CD4-positive, alpha-beta memory T cell (primary cell): Measurements from ENCODE around the gene BMPR1B. TPM values are rescaled to one million over a fixed set of nuclear protein-coding genes. Genes with fewer than 3 reads are reported as not detected.

Source experiments
- CTCF ChIA-PET: fragments of 350-600 bp; sonication (Branson Sonifier 250); formaldehyde crosslinking; loops from one replicate; lab custom pipeline; 2021; ENCODE audit warnings: inconsistent platforms; ENCODE audit not compliant: partially characterized antibody; lab: Charles Lee
- POLR2A ChIA-PET: fragments of 350-600 bp; sonication (Branson Sonifier 250); formaldehyde crosslinking; loops from one replicate; lab custom pipeline; 2021; ENCODE audit not compliant: partially characterized antibody; lab: Charles Lee
- DNase-seq, 5 donors: peaks; one replicate each; pipeline versions ENCODE4 v3.0.0 to v3.0.0-alpha.2; 2020 to 2022; ENCODE audit warnings: mixed read lengths in 1 of 5
- H3K27ac ChIP-seq: one replicate; pipeline ENCODE4 v1.7.0; 2013; ENCODE audit warnings: low read depth, low read length
- H3K27me3 ChIP-seq: 2 replicates; pipeline ENCODE4 v1.7.0; 2013; ENCODE audit warnings: mild to moderate bottlenecking, low read length, moderate library complexity; ENCODE audit not compliant: insufficient read depth
- H3K36me3 ChIP-seq: 2 replicates; pipeline ENCODE4 v1.7.0; 2013; ENCODE audit warnings: mild to moderate bottlenecking, low read length, moderate library complexity; ENCODE audit not compliant: insufficient read depth
- H3K4me1 ChIP-seq: 2 replicates; pipeline ENCODE4 v1.7.0; 2013; ENCODE audit warnings: mild to moderate bottlenecking, low read length, moderate library complexity; ENCODE audit not compliant: insufficient read depth
- H3K4me3 ChIP-seq, 2 donors: one replicate each; pipeline ENCODE4 v1.7.0; 2013; ENCODE audit warnings: low read length in 2 of 2, mild to moderate bottlenecking in 1 of 2
- H3K9me3 ChIP-seq, 2 donors: one replicate each; pipeline ENCODE4 v1.7.0; 2013; ENCODE audit warnings: low read length in 2 of 2, control low read depth in 1 of 2; ENCODE audit not compliant: control insufficient read depth in 1 of 2
- H3K27ac Mint-ChIP-seq, 7 donors: one replicate each; pipeline ENCODE4 v1.8.0; 2020 to 2021; ENCODE audit warnings: mixed read lengths in 7 of 7, mild to moderate bottlenecking in 6 of 7, inconsistent platforms in 3 of 7, moderate library complexity in 3 of 7
- H3K27me3 Mint-ChIP-seq, 2 donors: one replicate each; pipeline ENCODE4 v1.8.0; 2020 to 2021; ENCODE audit warnings: mixed read lengths in 2 of 2
- H3K36me3 Mint-ChIP-seq, 2 donors: one replicate each; pipeline ENCODE4 v1.8.0; 2020 to 2021; ENCODE audit warnings: mixed read lengths in 2 of 2, inconsistent platforms in 1 of 2, mild to moderate bottlenecking in 1 of 2
- H3K4me1 Mint-ChIP-seq, 4 donors: one replicate each; pipeline ENCODE4 v1.8.0; 2020 to 2021; ENCODE audit warnings: mixed read lengths in 4 of 4, mild to moderate bottlenecking in 1 of 4
- H3K4me3 Mint-ChIP-seq, 8 donors: one replicate each; pipeline ENCODE4 v1.8.0; 2020 to 2021; ENCODE audit warnings: mixed read lengths in 8 of 8, mild to moderate bottlenecking in 7 of 8, moderate library complexity in 6 of 8, inconsistent platforms in 3 of 8
- H3K9me3 Mint-ChIP-seq, 8 donors: one replicate each; pipeline ENCODE4 v1.8.0; 2020 to 2021; ENCODE audit warnings: mixed read lengths in 8 of 8, mild to moderate bottlenecking in 5 of 8, inconsistent platforms in 3 of 8, moderate library complexity in 1 of 8
- intact Hi-C: fragments of 100-400 bp; cut with micrococcal nuclease; formaldehyde crosslinking; loops from one replicate; pipeline ENCODE4 v1.15.1; 2023
- polyA plus RNA-seq, 2 donors: library from polyadenylated mRNA; unstranded; fragments of 300-500 nt; fragmentation: Illumina TruSeq; gene quantifications; one replicate each; pipeline ENCODE4 v1.2.3, GENCODE V29; 2021
- total RNA-seq, 2 experiments: library from RNA; stranded (reverse); gene quantifications; one replicate each; pipeline ENCODE4 v1.2.3, GENCODE V29; 2021

The BMPR1B gene
- total and polyA plus RNA-seq, 4 experiments from 2014 or later: 0.17 TPM; not detected in 3

- Histone ChIP-seq H3K27me3 (peaks cover 3% of the 10 kb centered on the region), H3K9me3 (no peaks in the 10 kb centered on the region), H3K36me3 (no peaks in the 10 kb centered on the region), H3K27ac (no peak overlapping the region), H3K4me1 (no peaks in the 10 kb centered on the region), H3K4me3 (no peak overlapping the region)
- Mint-ChIP-seq H3K27me3 (peaks cover 31 to 35% of the 10 kb centered on the region in 2 donors), H3K36me3 (no peaks in the 10 kb centered on the region), H3K27ac (no peak overlapping the region), H3K4me1 (peaks cover 4 to 8% (median 6%) of the 10 kb centered on the region in 4 donors), H3K4me3 (no peak overlapping the region), H3K9me3 (no peaks in the 10 kb centered on the region)
- no peak for DNase-seq
- intact Hi-C loops: no loop called here
- ChIA-PET POLR2A (no interaction called here), CTCF (no interaction called here)
Measured at GRCh38 chr4:94763500-94763899, 5.7 kb downstream of the BMPR1B start.

GRCh38 chr4:94764069-94764468 is 6.3 kb downstream of the BMPR1B start:
- no peak overlapping the region for H3K27ac Mint-ChIP-seq
- H3K27me3 ChIP-seq: peaks cover 3% of the 10 kb centered on the region
- intact Hi-C loops: no loop called here
- H3K36me3 Mint-ChIP-seq: no peaks in the 10 kb centered on the region
- no peaks in the 10 kb centered on the region for H3K36me3 ChIP-seq
- DNase-seq: no peak
- no peak overlapping the region for H3K4me3 Mint-ChIP-seq
- no peaks in the 10 kb centered on the region for H3K9me3 ChIP-seq
- H3K4me3 ChIP-seq: no peak overlapping the region
- H3K4me1 ChIP-seq: no peaks in the 10 kb centered on the region
- H3K9me3 Mint-ChIP-seq: no peaks in the 10 kb centered on the region
- POLR2A ChIA-PET: no interaction called here
- CTCF ChIA-PET: no interaction called here
- peaks cover 25 to 30% of the 10 kb centered on the region in 2 donors for H3K27me3 Mint-ChIP-seq
- peaks cover 0 to 2% (median under 1%) of the 10 kb centered on the region in 4 donors for H3K4me1 Mint-ChIP-seq
- H3K27ac ChIP-seq: no peak overlapping the region

GRCh38 chr4:94765174-94765573 is 7.4 kb downstream of the BMPR1B start:
- H3K4me1 Mint-ChIP-seq: no peaks in the 10 kb centered on the region
- no peaks in the 10 kb centered on the region for H3K36me3 Mint-ChIP-seq
- H3K4me3 Mint-ChIP-seq: no peak overlapping the region
- H3K27me3 Mint-ChIP-seq: peaks cover 16 to 24% of the 10 kb centered on the region in 2 donors
- no peak for DNase-seq
- CTCF ChIA-PET: no interaction called here
- Histone ChIP-seq H3K36me3 (no peaks in the 10 kb centered on the region), H3K27me3 (no peaks in the 10 kb centered on the region), H3K27ac (no peak overlapping the region), H3K4me1 (no peaks in the 10 kb centered on the region), H3K4me3 (no peak overlapping the region), H3K9me3 (no peaks in the 10 kb centered on the region)
- POLR2A ChIA-PET: no interaction called here
- intact Hi-C loops: no loop called here
- H3K27ac Mint-ChIP-seq: no peak overlapping the region
- no peaks in the 10 kb centered on the region for H3K9me3 Mint-ChIP-seq

GRCh38 chr4:94765648-94766047 is 7.9 kb downstream of the BMPR1B start:
- Mint-ChIP-seq H3K4me1 (no peaks in the 10 kb centered on the region), H3K9me3 (no peaks in the 10 kb centered on the region), H3K27ac (no peak overlapping the region), H3K4me3 (no peak overlapping the region), H3K27me3 (peaks cover 13 to 20% of the 10 kb centered on the region in 2 donors), H3K36me3 (no peaks in the 10 kb centered on the region)
- intact Hi-C loops: no loop called here
- Histone ChIP-seq H3K4me3 (no peak overlapping the region), H3K36me3 (no peaks in the 10 kb centered on the region), H3K4me1 (no peaks in the 10 kb centered on the region), H3K9me3 (no peaks in the 10 kb centered on the region), H3K27ac (no peak overlapping the region), H3K27me3 (no peaks in the 10 kb centered on the region)
- CTCF ChIA-PET: no interaction called here
- no peak for DNase-seq
- POLR2A ChIA-PET: no interaction called here

GRCh38 chr4:94766856-94767255 is 9.1 kb downstream of the BMPR1B start:
- ChIA-PET CTCF (no interaction called here), POLR2A (no interaction called here)
- Mint-ChIP-seq H3K36me3 (no peaks in the 10 kb centered on the region), H3K27me3 (peaks cover 8 to 14% of the 10 kb centered on the region in 2 donors), H3K4me1 (no peaks in the 10 kb centered on the region), H3K9me3 (no peaks in the 10 kb centered on the region), H3K4me3 (no peak overlapping the region), H3K27ac (no peak overlapping the region)
- DNase-seq: no peak
- Histone ChIP-seq H3K27ac (no peak overlapping the region), H3K27me3 (no peaks in the 10 kb centered on the region), H3K4me3 (no peak overlapping the region), H3K9me3 (no peaks in the 10 kb centered on the region), H3K4me1 (no peaks in the 10 kb centered on the region), H3K36me3 (no peaks in the 10 kb centered on the region)
- intact Hi-C loops: no loop called here

GRCh38 chr4:94767446-94767845 is 9.7 kb downstream of the BMPR1B start:
- H3K4me1 ChIP-seq: no peaks in the 10 kb centered on the region
- Mint-ChIP-seq H3K4me1 (no peaks in the 10 kb centered on the region), H3K27me3 (peaks cover 5 to 11% of the 10 kb centered on the region in 2 donors), H3K36me3 (no peaks in the 10 kb centered on the region), H3K27ac (no peak overlapping the region), H3K4me3 (no peak overlapping the region), H3K9me3 (no peaks in the 10 kb centered on the region)
- H3K27ac ChIP-seq: no peak overlapping the region
- DNase-seq: no peak
- H3K27me3 ChIP-seq: no peaks in the 10 kb centered on the region
- H3K36me3 ChIP-seq: no peaks in the 10 kb centered on the region
- H3K9me3 ChIP-seq: no peaks in the 10 kb centered on the region
- ChIA-PET CTCF (no interaction called here), POLR2A (no interaction called here)
- H3K4me3 ChIP-seq: no peak overlapping the region
- intact Hi-C loops: no loop called here

GRCh38 chr4:94782707-94783106 is 25.0 kb downstream of the BMPR1B start:
- no peak overlapping the region for H3K4me3 Mint-ChIP-seq
- no peak overlapping the region for H3K27ac Mint-ChIP-seq
- Histone ChIP-seq H3K36me3 (no peaks in the 10 kb centered on the region), H3K9me3 (no peaks in the 10 kb centered on the region), H3K4me1 (no peaks in the 10 kb centered on the region), H3K27me3 (no peaks in the 10 kb centered on the region), H3K4me3 (no peak overlapping the region), H3K27ac (no peak overlapping the region)
- DNase-seq: no peak
- H3K27me3 Mint-ChIP-seq: no peaks in the 10 kb centered on the region
- CTCF ChIA-PET: no interaction called here
- POLR2A ChIA-PET: no interaction called here
- no peaks in the 10 kb centered on the region for H3K4me1 Mint-ChIP-seq
- intact Hi-C loops: no loop called here
- H3K9me3 Mint-ChIP-seq: peaks cover 2 to 18% (median 14%) of the 10 kb centered on the region in 8 donors
- peaks cover 0 to 3% of the 10 kb centered on the region in 2 donors for H3K36me3 Mint-ChIP-seq

GRCh38 chr4:94791701-94792100 is 33.9 kb downstream of the BMPR1B start:
- intact Hi-C loops: no loop called here
- H3K9me3 Mint-ChIP-seq: peaks cover 0 to 2% (median 0%) of the 10 kb centered on the region in 8 donors
- Histone ChIP-seq H3K4me1 (no peaks in the 10 kb centered on the region), H3K36me3 (no peaks in the 10 kb centered on the region), H3K27me3 (no peaks in the 10 kb centered on the region), H3K27ac (no peak overlapping the region), H3K9me3 (no peaks in the 10 kb centered on the region), H3K4me3 (no peak overlapping the region)
- ChIA-PET POLR2A (no interaction called here), CTCF (no interaction called here)
- H3K4me3 Mint-ChIP-seq: no peak overlapping the region
- DNase-seq: no peak
- H3K4me1 Mint-ChIP-seq: no peaks in the 10 kb centered on the region
- H3K27ac Mint-ChIP-seq: no peak overlapping the region
- H3K36me3 Mint-ChIP-seq: no peaks in the 10 kb centered on the region
- no peaks in the 10 kb centered on the region for H3K27me3 Mint-ChIP-seq
